Measurements from ENCODE around the gene PIGM. TPM values are rescaled to one million over a fixed set of nuclear protein-coding genes. Genes with fewer than 3 reads are reported as not detected.

Gene PIGM
- polyA plus RNA-seq (2011; rRNA removed), result 6.3 and 7.2 TPM in 2 replicates
- polyA plus RNA-seq (2012; cell fraction: cytosol; rRNA removed), result 2.2 and 2.6 TPM in 2 replicates
- 1.5 and 2.1 TPM in 2 replicates for polyA plus RNA-seq (2012; cell fraction: nucleus; rRNA removed)
- 4.8 to 5.3 TPM (median 5.0 TPM) in 3 replicates for polyA plus RNA-seq (2017; fragmentation: RNase III; extraction: RNeasy Plus Mini Kit Qiagen cat#74134 plus additional on column Dnase treatment)
- polyA minus RNA-seq (2011; rRNA and poly(A)+ RNA removed), result 3.1 and 3.6 TPM in 2 replicates

- Histone ChIP-seq H3K4me3 (peak within 1 kb of the TSS; percentile 95), H3K4me1 (peaks cover 12% of the 10 kb centered on the region), H3K4me2 (peak within 1 kb of the TSS; percentile 95), H3K9me3 (no peaks in the 10 kb centered on the region), H3K27ac (peak within 1 kb of the TSS; percentile 83 to 84)
- ChIA-PET CTCF (interaction anchor here (0.7 to 4.6 kb wide), 10 partner anchors 9 to 673 kb away, joined by 3 to 35 read pairs (median 4); no protein-coding TSS in a partner anchor), POLR2A (interaction anchor here (0.6 to 2.6 kb wide), 2 partner anchors 11 to 106 kb away, joined by 3 to 7 read pairs; partner anchors contain the start of gene TAGLN2)
- FAIRE-seq, result peak; percentile 74
- under 1% methylated on average over 59 of the region's 60 CpGs for WGBS (ENCODE audit: missing lambda C conversion rate)
- peak; percentile 91 to 96 for DNase-seq (ENCODE audit: low read depth in 1 of 2, low spot score in 1 of 2)
- peak; percentile 96 to 98 for ATAC-seq
- no peak for TF ChIP-seq CHD2 (IDR thresholded peaks at IDR 0.05; ENCODE audit: low read length, partially characterized antibody)
- 0 out of 2 replicates have a peak, but pooled peaks have one; percentile 18 for TF ChIP-seq HOXB5 (CRISPR knock-in tag; IDR thresholded peaks at IDR 0.05)
- TF ChIP-seq, protein P1, sequence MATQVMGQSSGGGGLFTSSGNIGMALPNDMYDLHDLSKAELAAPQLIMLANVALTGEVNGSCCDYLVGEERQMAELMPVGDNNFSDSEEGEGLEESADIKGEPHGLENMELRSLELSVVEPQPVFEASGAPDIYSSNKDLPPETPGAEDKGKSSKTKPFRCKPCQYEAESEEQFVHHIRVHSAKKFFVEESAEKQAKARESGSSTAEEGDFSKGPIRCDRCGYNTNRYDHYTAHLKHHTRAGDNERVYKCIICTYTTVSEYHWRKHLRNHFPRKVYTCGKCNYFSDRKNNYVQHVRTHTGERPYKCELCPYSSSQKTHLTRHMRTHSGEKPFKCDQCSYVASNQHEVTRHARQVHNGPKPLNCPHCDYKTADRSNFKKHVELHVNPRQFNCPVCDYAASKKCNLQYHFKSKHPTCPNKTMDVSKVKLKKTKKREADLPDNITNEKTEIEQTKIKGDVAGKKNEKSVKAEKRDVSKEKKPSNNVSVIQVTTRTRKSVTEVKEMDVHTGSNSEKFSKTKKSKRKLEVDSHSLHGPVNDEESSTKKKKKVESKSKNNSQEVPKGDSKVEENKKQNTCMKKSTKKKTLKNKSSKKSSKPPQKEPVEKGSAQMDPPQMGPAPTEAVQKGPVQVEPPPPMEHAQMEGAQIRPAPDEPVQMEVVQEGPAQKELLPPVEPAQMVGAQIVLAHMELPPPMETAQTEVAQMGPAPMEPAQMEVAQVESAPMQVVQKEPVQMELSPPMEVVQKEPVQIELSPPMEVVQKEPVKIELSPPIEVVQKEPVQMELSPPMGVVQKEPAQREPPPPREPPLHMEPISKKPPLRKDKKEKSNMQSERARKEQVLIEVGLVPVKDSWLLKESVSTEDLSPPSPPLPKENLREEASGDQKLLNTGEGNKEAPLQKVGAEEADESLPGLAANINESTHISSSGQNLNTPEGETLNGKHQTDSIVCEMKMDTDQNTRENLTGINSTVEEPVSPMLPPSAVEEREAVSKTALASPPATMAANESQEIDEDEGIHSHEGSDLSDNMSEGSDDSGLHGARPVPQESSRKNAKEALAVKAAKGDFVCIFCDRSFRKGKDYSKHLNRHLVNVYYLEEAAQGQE (IDR thresholded peaks at IDR 0.05), result no peak
- TF ChIP-seq BCL3 (IDR thresholded peaks at IDR 0.05), result 0 out of 3 replicates have a peak, but pooled peaks have one; percentile 35
- TF ChIP-seq KDM1A (IDR thresholded peaks at IDR 0.05; ENCODE audit: low read depth), result no peak
- no peak for TF ChIP-seq PHF8 (IDR thresholded peaks at IDR 0.05; ENCODE audit: borderline replicate concordance, low read depth)
- TF ChIP-seq, protein P2, sequence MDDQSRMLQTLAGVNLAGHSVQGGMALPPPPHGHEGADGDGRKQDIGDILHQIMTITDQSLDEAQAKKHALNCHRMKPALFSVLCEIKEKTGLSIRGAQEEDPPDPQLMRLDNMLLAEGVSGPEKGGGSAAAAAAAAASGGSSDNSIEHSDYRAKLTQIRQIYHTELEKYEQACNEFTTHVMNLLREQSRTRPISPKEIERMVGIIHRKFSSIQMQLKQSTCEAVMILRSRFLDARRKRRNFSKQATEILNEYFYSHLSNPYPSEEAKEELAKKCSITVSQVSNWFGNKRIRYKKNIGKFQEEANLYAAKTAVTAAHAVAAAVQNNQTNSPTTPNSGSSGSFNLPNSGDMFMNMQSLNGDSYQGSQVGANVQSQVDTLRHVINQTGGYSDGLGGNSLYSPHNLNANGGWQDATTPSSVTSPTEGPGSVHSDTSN (IDR thresholded peaks at IDR 0.05), result peak; percentile 55; the same call in 1 of the 2 replicates
- TF ChIP-seq GATA3 (IDR thresholded peaks at IDR 0.05; ENCODE audit: borderline replicate concordance), result 0 out of 2 replicates have a peak, but pooled peaks have one; percentile 12
- no peak for TF ChIP-seq HOXA7 (CRISPR knock-in tag; IDR thresholded peaks at IDR 0.05)
- no peak for TF ChIP-seq MYC (IDR thresholded peaks at IDR 0.05; ENCODE audit: borderline replicate concordance, low read length)
- TF ChIP-seq HOXB13 (CRISPR knock-in tag; IDR thresholded peaks at IDR 0.05; ENCODE audit: low read depth), result no peak; the same call in 1 of the 2 replicates
- TF ChIP-seq, protein P3, sequence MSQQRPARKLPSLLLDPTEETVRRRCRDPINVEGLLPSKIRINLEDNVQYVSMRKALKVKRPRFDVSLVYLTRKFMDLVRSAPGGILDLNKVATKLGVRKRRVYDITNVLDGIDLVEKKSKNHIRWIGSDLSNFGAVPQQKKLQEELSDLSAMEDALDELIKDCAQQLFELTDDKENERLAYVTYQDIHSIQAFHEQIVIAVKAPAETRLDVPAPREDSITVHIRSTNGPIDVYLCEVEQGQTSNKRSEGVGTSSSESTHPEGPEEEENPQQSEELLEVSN (IDR thresholded peaks at IDR 0.05; ENCODE audit: borderline replicate concordance, low read depth), result no peak; the same call in 1 of the 2 replicates
- TF ChIP-seq ZSCAN20 (CRISPR knock-in tag; IDR thresholded peaks at IDR 0.05), result no peak
- TF ChIP-seq FOSB (CRISPR knock-in tag; IDR thresholded peaks at IDR 0.05), result no peak
- TF ChIP-seq, protein P4, sequence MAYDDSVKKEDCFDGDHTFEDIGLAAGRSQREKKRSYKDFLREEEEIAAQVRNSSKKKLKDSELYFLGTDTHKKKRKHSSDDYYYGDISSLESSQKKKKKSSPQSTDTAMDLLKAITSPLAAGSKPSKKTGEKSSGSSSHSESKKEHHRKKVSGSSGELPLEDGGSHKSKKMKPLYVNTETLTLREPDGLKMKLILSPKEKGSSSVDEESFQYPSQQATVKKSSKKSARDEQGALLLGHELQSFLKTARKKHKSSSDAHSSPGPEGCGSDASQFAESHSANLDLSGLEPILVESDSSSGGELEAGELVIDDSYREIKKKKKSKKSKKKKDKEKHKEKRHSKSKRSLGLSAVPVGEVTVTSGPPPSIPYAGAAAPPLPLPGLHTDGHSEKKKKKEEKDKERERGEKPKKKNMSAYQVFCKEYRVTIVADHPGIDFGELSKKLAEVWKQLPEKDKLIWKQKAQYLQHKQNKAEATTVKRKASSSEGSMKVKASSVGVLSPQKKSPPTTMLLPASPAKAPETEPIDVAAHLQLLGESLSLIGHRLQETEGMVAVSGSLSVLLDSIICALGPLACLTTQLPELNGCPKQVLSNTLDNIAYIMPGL (CRISPR knock-in tag; IDR thresholded peaks at IDR 0.05; ENCODE audit: borderline replicate concordance), result no peak
- TF ChIP-seq CBX8 (IDR thresholded peaks at IDR 0.05), result no peak
- TF ChIP-seq CEBPB (IDR thresholded peaks at IDR 0.05), result no peak
- no peak for TF ChIP-seq EP300 (IDR thresholded peaks at IDR 0.05)
- no peak for TF ChIP-seq KDM5A (IDR thresholded peaks at IDR 0.05)
- peak; percentile 15; the same call in 1 of the 2 replicates for TF ChIP-seq MAZ (IDR thresholded peaks at IDR 0.05; ENCODE audit: borderline replicate concordance, low read depth, low read length)
- TF ChIP-seq POLR2A (IDR thresholded peaks at IDR 0.05; ENCODE audit: low read length), result peak; percentile 48
- TF ChIP-seq ZNF302 (CRISPR knock-in tag; IDR thresholded peaks at IDR 0.05), result no peak
- no peak for TF ChIP-seq ESRRA (IDR thresholded peaks at IDR 0.05; ENCODE audit: borderline replicate concordance, low read length)
- TF ChIP-seq ZC3H11A (IDR thresholded peaks at IDR 0.05), result no peak
- no peak; the same call in 1 of the 2 replicates for TF ChIP-seq EHF (CRISPR knock-in tag; IDR thresholded peaks at IDR 0.05)
- no peak for TF ChIP-seq RNF2 (IDR thresholded peaks at IDR 0.05; ENCODE audit: borderline replicate concordance, low read depth)
- no peak for TF ChIP-seq CBX2 (IDR thresholded peaks at IDR 0.05; ENCODE audit: borderline replicate concordance, low read depth)
- TF ChIP-seq TP53 (CRISPR knock-in tag; IDR thresholded peaks at IDR 0.05), result no peak
- TF ChIP-seq JUNB (IDR thresholded peaks at IDR 0.05), result no peak
- no peak for TF ChIP-seq FOXS1 (CRISPR knock-in tag; IDR thresholded peaks at IDR 0.05)
- no peak for TF ChIP-seq ZFP36 (IDR thresholded peaks at IDR 0.05; ENCODE audit: borderline replicate concordance, partially characterized antibody)
Measured at GRCh38 chr1:160031365-160032164, at the start of gene PIGM. Gene PIGM (minus strand): TSS chr1:160031990. CDS start chr1:160031739, 251 bp downstream.

Measured in A549 (cell line).